Measurements from ENCODE around the gene HOXA6.

HOXA6 gene

DNA sequence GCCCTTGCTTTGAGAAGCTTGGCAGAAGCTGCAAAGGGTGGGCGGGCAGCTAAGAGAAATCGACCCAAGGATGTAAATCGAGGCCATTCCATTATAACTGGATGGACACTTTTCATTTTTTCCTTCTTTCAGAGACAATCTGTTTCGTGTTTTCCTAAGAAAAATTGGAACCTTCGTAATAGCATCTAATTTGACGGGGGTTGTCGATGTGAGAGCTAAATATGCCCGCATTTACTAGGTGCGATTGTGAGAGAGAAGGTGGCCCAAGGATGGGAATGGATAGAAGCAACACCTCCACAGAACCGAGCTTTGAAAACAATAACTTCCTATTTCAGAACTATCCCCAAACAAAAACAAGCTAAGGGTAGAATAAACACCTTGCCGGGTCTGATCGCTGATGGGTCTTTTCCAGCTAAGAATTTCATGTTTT is 16.2 kb downstream of the HOXA6 start:
- no peak overlapping the region for H3K4me3 ChIP-seq (ENCODE audit: low read depth, low read length)
- DNase-seq (ENCODE audit: low read depth): no peak
- no peak for TF ChIP-seq CTCF (IDR thresholded peaks at IDR 0.05; ENCODE audit: insufficient read depth, low read depth, low read length, missing control alignments)

- DNase-seq (ENCODE audit: low read depth): no peak
- no peak for TF ChIP-seq CTCF (IDR thresholded peaks at IDR 0.05; ENCODE audit: insufficient read depth, low read depth, low read length, missing control alignments)
- no peak within 1 kb of the TSS for H3K4me3 ChIP-seq (ENCODE audit: low read depth, low read length)
These were observed 16.8 kb downstream of the HOXA6 start, which contains the start of gene HOXA4 for GRCh38 chr7:27130540-27131389. Gene HOXA4, minus strand, starts transcription at chr7:27130757. Its CDS starts 24 bp downstream, at chr7:27130733.

GRCh38 chr7:27129729-27130539 is 17.6 kb downstream of the HOXA6 start:
- no peak overlapping the region for H3K4me3 ChIP-seq (ENCODE audit: low read depth, low read length)
- no peak for DNase-seq (ENCODE audit: low read depth)
- TF ChIP-seq CTCF (IDR thresholded peaks at IDR 0.05; ENCODE audit: insufficient read depth, low read depth, low read length, missing control alignments): no peak

GRCh38 chr7:27128776-27129728 is 18.5 kb downstream of the HOXA6 start:
- DNase-seq (ENCODE audit: low read depth): no peak
- no peak for TF ChIP-seq CTCF (IDR thresholded peaks at IDR 0.05; ENCODE audit: insufficient read depth, low read depth, low read length, missing control alignments)
- H3K4me3 ChIP-seq (ENCODE audit: low read depth, low read length): no peak overlapping the region

DNA sequence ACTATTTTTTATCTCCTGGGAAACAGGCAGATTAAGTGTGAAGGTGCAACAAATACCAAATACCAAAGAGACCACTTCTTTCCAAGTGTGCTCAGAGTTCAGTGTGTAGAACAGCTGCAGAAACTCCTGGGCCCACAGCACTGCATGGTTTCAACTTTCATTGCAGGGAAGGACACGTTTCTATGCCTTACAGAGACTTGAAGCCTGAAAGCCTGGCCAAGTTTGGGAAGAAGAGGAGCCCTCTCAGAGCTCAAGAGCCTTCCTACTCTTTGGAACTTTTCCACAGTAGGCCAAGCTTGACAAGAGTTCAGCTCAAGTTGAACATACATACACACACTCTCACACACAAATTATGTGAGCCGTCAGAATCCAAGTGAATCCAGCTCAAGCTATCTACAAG is 19.5 kb downstream of the HOXA6 start:
- H3K4me3 ChIP-seq (ENCODE audit: low read depth, low read length): no peak overlapping the region
- no peak for TF ChIP-seq CTCF (IDR thresholded peaks at IDR 0.05; ENCODE audit: insufficient read depth, low read depth, low read length, missing control alignments)
- no peak for DNase-seq (ENCODE audit: low read depth)

GRCh38 chr7:27126596-27127327 is 20.8 kb downstream of the HOXA6 start:
- no peak for DNase-seq (ENCODE audit: low read depth)
- no peak for TF ChIP-seq CTCF (IDR thresholded peaks at IDR 0.05; ENCODE audit: insufficient read depth, low read depth, low read length, missing control alignments)
- no peak overlapping the region for H3K4me3 ChIP-seq (ENCODE audit: low read depth, low read length)

All from GM12865 (cell line).